ENCODE data around the gene EXOSC3.
"Not testable (repeated sequence)": the region's sequence is repeated elsewhere in the genome, so short reads cannot be mapped to it uniquely, and the experiment has no call there.

Gene EXOSC3

DNA sequence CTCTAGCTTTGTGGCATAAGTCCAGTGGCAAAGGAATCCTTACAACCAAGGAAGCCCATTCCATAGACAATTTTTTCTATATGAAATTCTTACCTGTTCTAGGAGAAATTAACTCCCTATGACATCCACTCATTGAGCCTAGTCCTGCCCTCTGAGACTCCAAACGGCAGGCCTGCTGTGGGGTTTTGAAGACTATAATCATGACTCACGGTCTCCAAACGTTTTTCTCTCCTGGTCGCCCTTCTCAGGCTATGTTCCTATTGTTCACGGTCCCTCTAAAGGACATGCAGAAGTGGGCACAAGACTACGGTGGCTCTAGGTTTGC is 611 bp downstream of the EXOSC3 start:
- no peak for DNase-seq
- in situ Hi-C loops (cut with MboI; ENCODE audit: low pct_unique_long_range_greater_than_20kb, low sequenced_read_pairs) = no loop called here

DNA sequence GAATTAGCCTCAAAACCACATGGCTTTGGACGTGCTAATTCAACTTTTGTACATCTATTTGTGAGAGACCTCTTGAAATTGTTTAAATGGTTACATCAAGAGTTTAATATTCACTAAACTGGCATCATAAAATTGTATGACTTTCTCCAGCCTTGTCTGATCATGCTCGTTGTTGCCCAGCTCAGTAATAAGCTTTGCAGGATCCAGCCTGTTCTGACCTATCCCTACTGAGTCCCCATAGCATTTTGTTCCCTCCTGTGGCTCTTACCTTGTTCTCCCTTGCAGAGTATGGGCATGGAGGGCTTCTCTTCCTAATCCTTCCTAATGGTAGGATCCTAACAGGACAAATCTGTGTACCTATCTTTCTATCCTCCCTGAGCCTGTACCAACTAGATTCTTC is 6.3 kb downstream of the EXOSC3 start:
- no peak for DNase-seq
- in situ Hi-C loops (cut with MboI; ENCODE audit: low pct_unique_long_range_greater_than_20kb, low sequenced_read_pairs) = no loop called here

DNA sequence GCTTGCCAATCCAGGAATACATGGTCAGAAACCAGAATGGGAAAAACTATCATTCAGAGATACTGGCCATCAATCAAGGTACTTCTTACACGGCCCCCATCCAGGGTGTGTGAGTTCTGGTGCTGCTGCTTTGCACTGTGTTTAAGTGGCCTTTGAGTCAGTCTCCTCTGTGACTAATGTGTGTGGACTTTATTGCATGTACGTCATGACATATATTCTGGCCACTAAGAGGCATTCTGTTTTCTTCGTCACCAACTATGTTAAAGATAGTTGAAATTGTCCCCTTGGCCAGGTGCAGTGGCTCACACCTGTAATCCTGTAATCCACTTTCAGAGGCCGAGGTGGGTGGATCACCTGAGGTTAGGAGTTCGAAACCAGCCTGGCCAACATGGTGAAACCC is 8.5 kb downstream of the EXOSC3 start:
- in situ Hi-C loops (cut with MboI; ENCODE audit: low pct_unique_long_range_greater_than_20kb, low sequenced_read_pairs) = no loop called here
- DNase-seq = no peak

DNA sequence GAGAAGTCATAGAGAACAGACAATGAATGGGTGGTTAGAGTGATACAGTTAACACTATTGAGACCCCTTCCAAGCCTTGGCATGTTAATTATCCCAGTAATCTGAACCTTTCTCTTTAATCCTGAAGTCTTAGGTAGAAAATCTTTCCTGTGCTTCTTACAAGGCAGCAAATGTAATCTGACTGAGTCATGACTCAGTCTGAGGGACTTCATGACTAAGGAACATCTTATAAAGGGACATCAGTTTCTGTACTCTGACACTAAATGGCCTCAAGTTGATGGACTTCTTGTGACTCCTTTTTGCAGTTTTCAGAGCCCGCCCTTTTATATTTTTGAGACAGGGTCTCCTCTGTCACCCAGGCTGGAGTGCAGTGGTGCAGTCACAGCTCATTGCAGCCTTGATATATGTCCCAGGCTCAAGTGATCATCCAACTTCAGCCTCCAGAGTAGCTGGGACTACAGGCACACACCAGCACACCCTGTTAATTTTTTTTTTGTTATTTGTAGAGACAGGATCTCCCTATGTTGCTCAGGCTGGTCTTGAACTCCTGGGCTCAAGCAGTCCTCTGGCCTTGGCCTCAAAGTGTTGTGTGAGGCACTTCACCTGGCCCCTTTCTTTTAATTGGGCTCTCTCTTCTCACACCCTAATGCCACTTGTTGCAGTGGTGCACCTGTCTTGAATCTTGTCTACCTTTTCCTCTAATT is 9.5 kb downstream of the EXOSC3 start:
- DNase-seq = no peak
- in situ Hi-C loops (cut with MboI; ENCODE audit: low pct_unique_long_range_greater_than_20kb, low sequenced_read_pairs) = no loop called here

DNA sequence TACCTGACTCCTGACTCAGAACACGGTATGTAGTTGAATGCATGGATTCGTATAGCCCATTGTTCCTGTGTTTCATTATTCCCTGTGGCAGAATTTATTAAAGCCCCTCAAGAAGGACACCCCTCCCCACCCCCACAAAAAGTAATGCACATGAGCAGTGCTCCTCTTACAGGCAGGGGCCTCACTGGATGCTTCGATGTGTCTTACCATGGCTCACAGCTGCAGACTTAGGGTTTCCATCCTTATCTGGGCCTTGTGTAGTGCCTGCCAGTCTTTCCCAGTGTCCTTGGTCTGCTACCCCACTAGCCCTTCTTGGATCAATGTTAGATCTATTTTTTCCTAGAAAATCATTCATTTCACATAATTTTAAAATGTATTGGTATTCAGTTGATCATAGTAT is 14.9 kb downstream of the EXOSC3 start:
- in situ Hi-C loops (cut with MboI; ENCODE audit: low pct_unique_long_range_greater_than_20kb, low sequenced_read_pairs) = no loop called here
- no peak for DNase-seq

DNA sequence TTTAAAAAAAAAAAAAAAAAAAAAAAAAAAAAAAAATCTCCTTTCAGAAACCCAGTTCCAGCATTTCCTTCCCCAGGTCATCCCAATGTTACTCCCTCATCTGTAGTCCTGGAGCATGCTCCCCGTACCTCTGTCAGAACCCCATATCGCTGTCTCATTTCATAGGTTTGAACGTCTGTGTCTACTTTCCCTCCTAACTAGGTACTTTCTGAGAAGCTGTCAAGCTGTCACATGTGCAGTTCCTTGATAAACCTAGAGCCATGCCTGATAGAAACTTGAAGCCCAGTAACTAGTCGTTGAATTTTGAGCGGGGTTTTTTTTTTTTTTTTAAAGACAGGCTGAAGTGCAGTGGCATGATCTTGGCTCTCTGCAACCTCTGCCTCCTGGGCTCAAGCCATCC is 15.6 kb downstream of the EXOSC3 start:
- DNase-seq = no peak
- in situ Hi-C loops (cut with MboI; ENCODE audit: low pct_unique_long_range_greater_than_20kb, low sequenced_read_pairs) = no loop called here

DNA sequence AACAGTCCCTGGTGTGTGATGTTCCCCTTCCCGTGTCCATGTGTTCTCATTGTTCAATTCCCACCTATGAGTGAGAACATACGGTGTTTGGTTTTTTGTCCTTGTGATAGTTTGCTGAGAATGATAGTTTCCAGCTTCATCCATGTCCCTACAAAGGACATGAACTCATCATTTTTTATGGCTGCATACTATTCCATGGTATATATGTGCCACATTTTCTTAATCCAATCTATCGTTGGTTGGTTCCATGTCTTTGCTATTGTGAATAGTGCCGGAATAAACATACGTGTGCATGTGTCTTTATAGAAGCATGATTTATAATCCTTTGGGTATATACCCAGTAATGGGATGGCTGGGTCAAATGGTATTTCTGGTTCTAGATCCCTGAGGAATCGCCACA is 19.6 kb downstream of the EXOSC3 start:
- in situ Hi-C loops (cut with MboI; ENCODE audit: low pct_unique_long_range_greater_than_20kb, low sequenced_read_pairs); DNase-seq: not testable (repeated sequence)

DNA sequence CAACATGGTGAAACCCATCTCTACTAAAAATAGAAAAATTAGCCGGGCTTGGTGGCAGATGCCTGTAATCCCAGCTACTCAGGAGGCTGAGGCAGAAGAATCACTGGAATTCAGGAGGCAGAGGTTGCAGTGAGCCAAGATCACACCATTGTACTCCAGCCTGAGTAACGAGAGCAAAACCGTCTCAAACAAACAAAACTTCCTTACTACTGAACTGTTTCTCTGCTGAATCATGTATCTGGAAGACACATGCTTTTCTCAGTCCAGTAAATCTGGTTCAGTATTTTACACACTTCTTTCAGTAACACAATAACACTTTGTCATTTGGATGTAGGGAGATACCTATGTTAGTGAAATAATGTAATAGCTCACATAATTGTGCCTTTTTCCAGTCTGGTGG is 23.4 kb downstream of the EXOSC3 start:
- in situ Hi-C loops (cut with MboI; ENCODE audit: low pct_unique_long_range_greater_than_20kb, low sequenced_read_pairs) = no loop called here
- DNase-seq = no peak

DNA sequence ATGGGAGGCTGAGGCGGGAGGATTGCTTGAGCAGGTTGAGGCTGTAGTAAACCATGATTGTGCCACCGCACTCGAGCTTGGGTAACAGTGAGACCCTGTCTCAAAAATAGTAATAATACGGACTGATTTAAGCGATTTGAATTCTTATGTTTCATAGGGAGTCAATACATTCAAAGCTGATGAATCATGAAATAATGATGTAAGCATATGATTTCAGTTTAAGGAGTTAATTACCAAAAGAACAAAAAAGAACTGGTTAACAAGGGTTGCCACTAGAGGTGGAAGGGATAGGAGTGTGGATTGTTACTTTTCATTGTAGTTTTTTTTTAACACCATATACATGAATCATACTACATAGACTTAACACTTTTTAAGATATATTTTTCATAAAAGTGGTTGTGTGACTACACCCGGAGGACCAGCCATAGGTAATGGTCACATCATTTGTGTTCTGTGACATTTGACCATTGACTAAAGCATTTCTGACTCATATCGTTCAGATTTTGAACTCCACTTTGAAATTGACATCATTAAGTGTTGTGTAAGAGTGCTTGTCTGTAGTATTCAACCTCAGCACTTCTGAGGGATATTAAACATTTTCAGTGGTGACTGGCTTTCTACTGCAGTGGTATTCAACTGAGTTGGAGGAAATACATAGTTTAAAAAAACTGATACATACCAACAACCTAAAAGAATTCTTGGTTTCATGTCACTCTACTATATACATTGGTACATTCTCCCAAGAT is 24.3 kb downstream of the EXOSC3 start:
- in situ Hi-C loops (cut with MboI; ENCODE audit: low pct_unique_long_range_greater_than_20kb, low sequenced_read_pairs) = no loop called here

DNA sequence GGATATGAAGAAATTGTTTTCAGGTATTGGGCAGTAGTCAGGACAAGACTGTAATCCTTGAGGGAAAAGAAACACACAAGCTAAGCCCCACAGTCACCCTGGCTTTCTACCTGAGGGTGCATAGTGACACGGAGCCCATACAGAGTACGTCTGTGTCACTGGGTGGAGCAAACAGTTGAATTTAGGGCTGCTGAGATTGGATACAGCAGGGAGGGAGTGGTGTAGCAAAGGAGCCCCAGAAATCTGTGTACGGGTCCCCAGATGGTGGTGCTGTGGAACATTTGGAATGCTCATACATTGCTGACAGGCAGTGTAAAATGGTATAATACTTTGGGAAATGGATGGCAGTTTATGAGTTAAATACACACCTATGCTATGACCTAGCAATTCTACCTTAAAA is 26.1 kb downstream of the EXOSC3 start:
- no peak for DNase-seq
- in situ Hi-C loops (cut with MboI; ENCODE audit: low pct_unique_long_range_greater_than_20kb, low sequenced_read_pairs) = no loop called here

More for the DNA sequence above, 24.3 kb downstream of the EXOSC3 start:
- no peak for DNase-seq

DNA sequence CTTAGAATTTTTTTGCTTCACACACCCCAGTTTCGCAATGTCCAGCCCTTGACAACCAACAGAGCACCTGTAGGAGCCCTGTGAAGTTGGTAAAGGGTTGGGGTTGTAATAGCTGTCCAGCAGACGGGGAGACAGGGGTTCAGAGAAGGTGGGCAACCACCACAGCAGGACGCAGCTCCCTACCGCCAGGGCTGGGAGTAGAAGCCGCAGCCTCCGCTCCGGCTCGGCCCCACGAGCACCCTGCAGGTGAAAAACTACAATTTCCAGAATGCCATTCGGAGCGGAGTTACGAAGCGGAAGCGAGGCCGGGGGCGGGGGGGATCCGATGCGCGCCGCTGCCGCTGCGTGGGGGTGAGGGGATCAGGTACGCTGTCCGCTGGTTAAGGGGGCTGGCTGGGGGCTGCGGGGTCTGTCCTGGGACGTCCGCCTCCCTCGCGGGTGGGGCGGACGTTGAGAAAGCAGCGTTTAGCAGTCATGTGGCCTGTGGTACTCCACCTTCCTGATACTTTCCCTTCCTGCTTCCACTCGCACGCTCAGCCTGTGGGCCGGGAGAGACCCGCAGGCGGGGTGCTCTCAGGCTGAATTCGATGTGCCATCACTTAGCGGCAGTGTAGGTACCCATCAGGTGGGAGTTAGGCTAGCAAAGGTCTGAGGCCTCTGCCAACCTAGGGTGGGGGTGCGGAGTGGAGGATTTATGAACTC is 31.2 kb downstream of the EXOSC3 start, which contains the start of gene TRMT10B:
TRMT10B (plus strand) TSS at position 317 of the 702 bp plus-strand sequence. CDS start 8,127 bp downstream, outside the sequence.
- in situ Hi-C loops (cut with MboI; ENCODE audit: low pct_unique_long_range_greater_than_20kb, low sequenced_read_pairs) = no loop called here
- peak; percentile 77 for DNase-seq

DNA sequence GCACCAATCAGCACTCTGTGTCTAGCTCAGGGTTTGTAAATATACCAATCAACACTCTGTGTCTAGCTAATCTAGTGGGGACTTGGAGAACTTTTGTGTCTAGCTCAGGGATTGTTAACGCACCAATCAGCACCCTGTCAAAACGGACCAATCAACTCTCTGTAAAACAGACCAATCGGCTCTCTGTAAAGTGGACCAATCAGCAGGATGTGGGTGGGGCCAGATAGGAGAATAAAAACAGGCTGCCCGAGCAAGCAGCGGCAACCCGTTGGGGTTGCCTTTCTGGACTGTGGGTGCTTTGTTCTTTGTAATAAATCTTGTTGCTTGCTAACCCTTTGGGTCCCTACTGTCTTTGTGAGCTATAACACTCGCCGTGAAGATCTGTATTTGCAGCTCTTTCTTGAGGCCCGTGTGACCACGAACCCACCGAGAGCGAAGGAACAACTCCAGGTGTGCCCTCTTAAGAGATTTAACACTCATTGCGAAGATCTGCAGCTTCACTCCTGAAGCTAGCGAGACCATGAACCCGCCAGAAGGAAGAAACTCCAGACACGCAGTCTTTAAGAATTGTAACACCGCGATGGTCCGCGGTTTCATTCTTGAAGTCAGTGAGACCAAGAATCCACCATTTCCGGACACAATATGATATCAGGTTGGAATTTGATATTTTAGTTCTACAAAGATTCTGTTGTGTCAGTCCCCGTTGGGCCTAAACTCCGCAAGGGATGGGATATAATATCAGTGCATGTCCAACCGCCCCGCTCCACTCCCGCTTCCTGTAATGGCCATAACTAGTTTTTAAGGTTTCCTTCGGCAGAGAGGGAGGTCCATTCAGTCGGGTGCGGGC is 32.0 kb downstream of the EXOSC3 start:
- no peak for DNase-seq
- in situ Hi-C loops (cut with MboI; ENCODE audit: low pct_unique_long_range_greater_than_20kb, low sequenced_read_pairs) = no loop called here

DNA sequence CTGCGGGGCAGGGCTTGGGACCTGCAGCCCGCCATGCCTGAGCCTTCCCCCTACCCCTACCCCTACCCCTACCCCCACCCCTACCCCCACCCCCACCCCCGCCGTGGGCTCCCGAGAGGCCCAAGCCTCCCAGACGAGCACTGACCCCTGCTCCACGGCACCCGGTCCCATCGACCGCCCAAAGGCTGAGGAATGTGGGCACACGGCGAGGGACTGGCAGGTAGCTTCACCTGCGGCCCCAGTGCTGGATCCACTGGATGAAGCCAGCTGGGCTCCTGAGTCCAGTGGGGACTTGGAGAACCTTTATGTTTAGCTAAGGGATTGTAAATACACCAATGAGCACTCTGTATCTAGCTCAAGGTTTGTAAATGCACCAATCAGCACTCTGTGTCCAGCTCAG is 32.8 kb downstream of the EXOSC3 start:
- in situ Hi-C loops (cut with MboI; ENCODE audit: low pct_unique_long_range_greater_than_20kb, low sequenced_read_pairs); DNase-seq: not testable (repeated sequence)

DNA sequence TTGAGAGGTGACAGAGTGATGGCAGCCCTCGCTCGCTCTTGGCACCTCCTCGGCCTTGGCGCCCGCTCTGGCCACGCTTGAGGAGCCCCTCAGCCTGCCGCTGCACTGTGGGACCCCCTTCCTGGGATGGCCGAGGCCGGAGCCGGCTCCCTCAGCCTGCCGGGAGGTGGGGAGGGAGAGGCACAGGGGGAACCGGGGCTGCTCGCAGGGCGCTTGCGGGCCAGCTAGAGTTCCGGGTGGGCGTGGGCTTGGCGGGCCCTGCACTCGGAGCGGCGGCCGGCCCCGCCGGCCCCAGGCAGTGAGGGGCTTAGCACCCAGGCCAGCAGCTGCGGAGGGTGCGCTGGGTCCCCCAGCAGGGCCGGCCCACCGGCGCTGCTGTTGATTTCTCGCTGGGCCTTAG is 33.2 kb downstream of the EXOSC3 start:
- DNase-seq; in situ Hi-C loops (cut with MboI; ENCODE audit: low pct_unique_long_range_greater_than_20kb, low sequenced_read_pairs): not testable (repeated sequence)

DNA sequence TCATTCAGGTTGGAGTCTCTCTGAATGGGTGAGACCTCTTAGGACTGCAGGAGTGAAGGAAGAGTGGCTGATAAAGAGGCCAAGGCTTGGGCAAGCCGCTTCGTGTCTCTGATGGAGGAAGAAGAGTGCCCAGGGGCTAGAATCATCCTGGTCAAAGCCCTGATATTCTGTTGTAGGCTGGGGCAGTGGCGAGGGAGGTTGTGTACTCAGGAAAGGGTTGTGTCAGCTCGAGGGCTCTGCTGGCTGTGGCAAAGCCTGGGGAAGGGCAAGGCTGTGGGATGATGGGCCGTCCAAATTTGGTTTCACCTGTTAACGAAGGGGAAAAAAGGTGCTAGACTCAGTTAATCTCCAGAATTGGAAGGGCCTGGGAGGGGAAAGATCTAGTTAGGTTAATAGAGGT is 33.7 kb downstream of the EXOSC3 start:
- DNase-seq = no peak
- in situ Hi-C loops (cut with MboI; ENCODE audit: low pct_unique_long_range_greater_than_20kb, low sequenced_read_pairs) = no loop called here

DNA sequence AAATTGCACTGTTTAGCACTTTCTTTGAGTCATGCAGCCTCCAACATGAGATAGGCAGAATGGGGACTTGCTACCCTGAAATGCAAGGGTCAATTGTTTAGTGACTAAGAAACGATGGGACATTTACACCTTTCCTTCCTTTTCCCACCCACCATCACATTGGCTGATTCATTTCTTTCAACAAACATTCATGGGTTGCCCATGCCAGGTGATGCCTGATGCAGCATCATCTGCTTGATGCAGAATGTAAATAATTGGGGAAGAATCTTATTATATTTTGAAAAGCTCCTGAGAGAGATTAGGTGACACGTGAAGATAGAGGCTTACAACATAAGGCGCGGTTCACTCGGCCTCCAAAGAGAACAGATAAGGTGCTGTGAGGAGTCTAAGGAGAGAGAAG is 35.7 kb downstream of the EXOSC3 start:
- in situ Hi-C loops (cut with MboI; ENCODE audit: low pct_unique_long_range_greater_than_20kb, low sequenced_read_pairs) = loop anchor here (25.0 kb wide), 2 partner anchors 338 to 638 kb away; partner anchors contain the start of gene ALDH1B1
- no peak for DNase-seq

DNA sequence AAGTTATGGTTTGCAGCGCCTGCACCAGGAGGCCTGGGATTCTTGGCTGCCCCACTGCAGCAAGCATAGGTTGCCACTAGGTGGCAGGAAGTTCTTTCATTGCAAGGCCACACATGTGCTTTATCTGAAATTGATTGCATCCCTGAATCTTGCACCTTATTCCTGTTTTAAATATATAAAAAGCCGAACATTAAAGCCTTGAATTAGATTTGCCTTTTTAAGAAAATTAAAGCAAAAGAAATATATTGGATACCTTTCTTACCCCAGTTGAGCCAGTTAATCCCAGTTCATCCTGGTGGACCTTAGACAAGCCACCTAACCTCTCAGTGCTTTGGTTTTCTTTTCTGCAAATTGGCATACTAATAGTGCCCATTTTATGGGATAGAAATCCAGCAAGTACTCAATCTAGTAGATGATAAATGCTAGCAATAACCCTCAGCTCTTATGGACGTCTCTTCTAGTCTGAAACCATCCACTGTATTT is 37.6 kb downstream of the EXOSC3 start:
- DNase-seq = peak; percentile 68
- in situ Hi-C loops (cut with MboI; ENCODE audit: low pct_unique_long_range_greater_than_20kb, low sequenced_read_pairs) = loop anchor here (25.0 kb wide), 2 partner anchors 340 to 640 kb away; partner anchors contain the start of gene ALDH1B1

DNA sequence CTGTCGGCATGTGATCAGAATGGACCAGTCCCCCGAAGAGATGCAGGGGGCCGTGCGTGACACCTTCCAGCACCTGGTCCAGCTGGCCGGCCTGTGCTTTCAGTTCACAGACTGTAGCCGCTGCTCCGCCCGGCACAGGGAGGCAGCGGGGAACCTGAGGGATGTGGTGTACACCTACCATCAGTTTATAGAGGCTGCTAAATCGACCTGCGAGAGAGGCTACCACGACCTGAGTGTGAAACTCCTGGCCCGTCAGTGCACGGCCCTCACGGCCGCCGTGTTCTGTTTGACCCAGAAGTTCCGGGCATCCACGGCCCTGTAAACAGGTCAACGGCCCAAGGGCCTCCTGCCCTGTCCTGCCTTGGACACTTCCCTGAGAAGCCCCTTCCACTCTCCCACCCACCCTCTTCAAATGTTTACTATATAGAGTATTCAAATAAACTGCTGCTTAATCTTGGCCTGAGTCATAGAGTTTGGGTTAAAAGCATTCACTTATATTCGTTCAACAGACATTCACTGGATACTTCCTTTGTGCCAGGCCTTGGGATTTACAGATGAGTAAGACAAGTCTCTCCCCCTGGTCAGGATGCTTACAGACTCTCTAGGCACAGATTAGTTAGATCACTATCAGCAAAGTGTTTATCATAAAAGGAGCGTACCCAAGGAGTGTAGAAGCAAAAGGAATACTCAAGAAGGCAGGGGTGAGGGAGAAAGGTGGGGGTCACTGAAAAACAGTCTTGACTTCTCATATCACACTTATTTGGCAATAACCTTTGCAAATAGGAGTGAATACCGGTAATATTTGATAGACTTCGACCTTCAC is 38.2 kb downstream of the EXOSC3 start:
- in situ Hi-C loops (cut with MboI; ENCODE audit: low pct_unique_long_range_greater_than_20kb, low sequenced_read_pairs) = loop anchor here (25.0 kb wide), 2 partner anchors 341 to 641 kb away; partner anchors contain the start of gene ALDH1B1
- DNase-seq = no peak

Measured in KBM-7 (cell line).